Panc1 (cell line): ENCODE data around the gene HERC6. TPM values are rescaled to one million over a fixed set of nuclear protein-coding genes. Genes with fewer than 3 reads are reported as not detected.

Experiments used
- ATAC-seq: fragments of 200-7000 bp; cut with Tn5 transposase; 2 replicates; pipeline ENCODE4 v1.9.1; 2020; ENCODE audit warnings: mild to moderate bottlenecking, moderate library complexity
- BruUV-seq: library from RNA; stranded (reverse); fragments of 400-500 nt; replicated peaks from 2 replicates; lab custom pipeline; 2021; lab: Mats Ljungman, UMichigan
- CTCF ChIA-PET: fragments of 300-600 bp; sonication (Branson Sonifier 250); formaldehyde crosslinking; loops from one replicate; lab custom pipeline; 2022; ENCODE audit warnings: antibody characterized with exemption; lab: Charles Lee
- POLR2A ChIA-PET: fragments of 300-600 bp; sonication (Branson Sonifier 250); formaldehyde crosslinking; loops from one replicate; lab custom pipeline; 2022; ENCODE audit warnings: antibody characterized with exemption; lab: Charles Lee
- DNase-seq: peaks from one replicate; pipeline ENCODE4 v3.0.0-alpha.2; 2010; ENCODE audit warnings: low read depth, low spot score
- H3K27ac ChIP-seq: 2 replicates; pipeline ENCODE4 v1.5.1; 2011; ENCODE audit warnings: mild to moderate bottlenecking, low read length, inconsistent platforms
- H3K27me3 ChIP-seq: fragments of 200-500 bp; sonication (Bioruptor generic); 2 replicates; pipeline ENCODE4 v1.6.0; 2014; ENCODE audit warnings: low read length, inconsistent platforms; ENCODE audit not compliant: control insufficient read depth, insufficient read depth
- H3K36me3 ChIP-seq: fragments of 200-500 bp; sonication (Bioruptor generic); 2 replicates; pipeline ENCODE4 v1.5.1; 2014; ENCODE audit warnings: inconsistent platforms, mild to moderate bottlenecking, low read length, moderate library complexity; ENCODE audit not compliant: control insufficient read depth, insufficient read depth
- H3K4me1 ChIP-seq: 2 replicates; pipeline ENCODE4 v1.5.1; 2011; ENCODE audit warnings: inconsistent platforms, mild to moderate bottlenecking, low read length, moderate library complexity; ENCODE audit not compliant: control insufficient read depth, insufficient read depth
- H3K4me3 ChIP-seq, 2 experiments: 2 replicates each; pipeline ENCODE4 v1.5.1; 2011 to 2012; ENCODE audit warnings: low read depth in 2 of 2, low read length in 2 of 2, mild to moderate bottlenecking in 2 of 2, inconsistent platforms in 1 of 2, moderate library complexity in 1 of 2
- H3K9me3 ChIP-seq: fragments of 200-500 bp; sonication (Bioruptor generic); 2 replicates; pipeline ENCODE4 v1.5.1; 2014; ENCODE audit warnings: low read depth, mild to moderate bottlenecking, inconsistent platforms, low read length, moderate library complexity; ENCODE audit not compliant: control insufficient read depth, insufficient read depth
- CTCF ChIP-seq: fragments of 450-650 bp; IDR thresholded peaks from 2 replicates; pipeline ENCODE4 v1.5.1; 2017; ENCODE audit warnings: mild to moderate bottlenecking
- POLR2AphosphoS5 ChIP-seq: IDR thresholded peaks from 2 replicates; pipeline ENCODE4 v1.6.1; 2012; ENCODE audit warnings: mild to moderate bottlenecking, low read depth, low read length, moderate library complexity
- SIN3A ChIP-seq: IDR thresholded peaks from 2 replicates; pipeline ENCODE4 v1.6.1; 2012; ENCODE audit warnings: low read depth, mild to moderate bottlenecking, low read length, moderate library complexity, borderline replicate concordance; ENCODE audit not compliant: insufficient read depth
- TCF7L2 ChIP-seq: IDR thresholded peaks from 2 replicates; pipeline ENCODE4 v1.6.1; 2011; ENCODE audit warnings: mild to moderate bottlenecking, low read depth, low read length, inconsistent platforms
- in situ Hi-C: cut with HindIII; loops from 2 replicates; pipeline ENCODE4 v1.10.0; 2016; ENCODE audit warnings: low sequenced_read_pairs, low pct_unique_long_range_greater_than_20kb
- intact Hi-C: fragments of 100-400 bp; cut with micrococcal nuclease; formaldehyde crosslinking; loops from one replicate; pipeline ENCODE4 v1.10.0; 2022; ENCODE audit not compliant: unreplicated experiment
- total RNA-seq: library from RNA; stranded (reverse); gene quantifications from one replicate; pipeline ENCODE4 v1.2.1, GENCODE V29; 2021; ENCODE audit not compliant: unreplicated experiment
- TF ChIP-seq, protein P1 (sequence below), 2 experiments: IDR thresholded peaks; 2 replicates each; pipeline ENCODE4 v1.6.1; 2011 to 2012; ENCODE audit warnings: low read depth in 2 of 2, control low read depth in 1 of 2, low read length in 1 of 2, mild to moderate bottlenecking in 1 of 2, moderate library complexity in 1 of 2; ENCODE audit not compliant: insufficient read depth in 1 of 2

Gene HERC6
- total RNA-seq, 1 experiment from 2014 or later: 1.2 TPM

DNA sequence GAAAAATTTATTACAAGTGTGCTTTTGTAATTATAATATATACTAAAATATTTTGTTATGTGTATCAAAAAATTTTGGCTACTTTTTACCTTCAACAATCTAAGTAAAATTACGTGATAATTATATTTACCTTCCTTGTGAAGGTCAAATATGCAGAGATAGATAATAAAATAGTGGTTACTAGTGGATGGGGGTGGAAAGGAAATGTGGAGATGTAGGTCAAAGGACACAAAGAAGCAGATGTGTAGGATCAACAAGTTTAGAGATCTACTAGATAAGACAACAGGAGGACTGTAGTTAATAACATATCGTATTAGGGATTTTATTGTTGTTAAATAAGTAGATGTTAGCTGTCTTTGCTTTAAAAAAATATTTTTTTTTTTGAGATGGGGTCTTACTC is 99.6 kb downstream of the HERC6 start:
- ChIA-PET POLR2A (no interaction called here), CTCF (no interaction called here)
- intact Hi-C loops (no loop called here), in situ Hi-C loops (no loop called here)
- H3K27ac ChIP-seq: no peak overlapping the region
- H3K4me3 ChIP-seq: no peak overlapping the region
- no peaks in the 10 kb centered on the region for H3K4me1 ChIP-seq
- TF ChIP-seq, protein P1, sequence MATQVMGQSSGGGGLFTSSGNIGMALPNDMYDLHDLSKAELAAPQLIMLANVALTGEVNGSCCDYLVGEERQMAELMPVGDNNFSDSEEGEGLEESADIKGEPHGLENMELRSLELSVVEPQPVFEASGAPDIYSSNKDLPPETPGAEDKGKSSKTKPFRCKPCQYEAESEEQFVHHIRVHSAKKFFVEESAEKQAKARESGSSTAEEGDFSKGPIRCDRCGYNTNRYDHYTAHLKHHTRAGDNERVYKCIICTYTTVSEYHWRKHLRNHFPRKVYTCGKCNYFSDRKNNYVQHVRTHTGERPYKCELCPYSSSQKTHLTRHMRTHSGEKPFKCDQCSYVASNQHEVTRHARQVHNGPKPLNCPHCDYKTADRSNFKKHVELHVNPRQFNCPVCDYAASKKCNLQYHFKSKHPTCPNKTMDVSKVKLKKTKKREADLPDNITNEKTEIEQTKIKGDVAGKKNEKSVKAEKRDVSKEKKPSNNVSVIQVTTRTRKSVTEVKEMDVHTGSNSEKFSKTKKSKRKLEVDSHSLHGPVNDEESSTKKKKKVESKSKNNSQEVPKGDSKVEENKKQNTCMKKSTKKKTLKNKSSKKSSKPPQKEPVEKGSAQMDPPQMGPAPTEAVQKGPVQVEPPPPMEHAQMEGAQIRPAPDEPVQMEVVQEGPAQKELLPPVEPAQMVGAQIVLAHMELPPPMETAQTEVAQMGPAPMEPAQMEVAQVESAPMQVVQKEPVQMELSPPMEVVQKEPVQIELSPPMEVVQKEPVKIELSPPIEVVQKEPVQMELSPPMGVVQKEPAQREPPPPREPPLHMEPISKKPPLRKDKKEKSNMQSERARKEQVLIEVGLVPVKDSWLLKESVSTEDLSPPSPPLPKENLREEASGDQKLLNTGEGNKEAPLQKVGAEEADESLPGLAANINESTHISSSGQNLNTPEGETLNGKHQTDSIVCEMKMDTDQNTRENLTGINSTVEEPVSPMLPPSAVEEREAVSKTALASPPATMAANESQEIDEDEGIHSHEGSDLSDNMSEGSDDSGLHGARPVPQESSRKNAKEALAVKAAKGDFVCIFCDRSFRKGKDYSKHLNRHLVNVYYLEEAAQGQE (IDR thresholded peaks at IDR 0.05; ENCODE audit: insufficient read depth in 1 of 2, low read depth in 2 of 2, low read length in 1 of 2): no peak
- no peak for TF ChIP-seq CTCF
- no peak for TF ChIP-seq TCF7L2
- no peak for TF ChIP-seq POLR2AphosphoS5
- TF ChIP-seq SIN3A: no peak
- no peaks in the 10 kb centered on the region for H3K9me3 ChIP-seq
- ATAC-seq (no peak), DNase-seq (no peak)
- H3K27me3 ChIP-seq: no peaks in the 10 kb centered on the region
- no TSS peak for BruUV-seq
- H3K36me3 ChIP-seq: no peaks in the 10 kb centered on the region

GRCh38 chr4:88481537-88481936 is 102.9 kb downstream of the HERC6 start:
- ATAC-seq (no peak), DNase-seq (no peak)
- in situ Hi-C loops: no loop called here
- intact Hi-C loops: no loop called here
- Histone ChIP-seq H3K27me3 (no peaks in the 10 kb centered on the region), H3K9me3 (no peaks in the 10 kb centered on the region), H3K4me1 (no peaks in the 10 kb centered on the region), H3K36me3 (no peaks in the 10 kb centered on the region), H3K4me3 (no peak overlapping the region), H3K27ac (no peak overlapping the region)
- ChIA-PET CTCF (no interaction called here), POLR2A (no interaction called here)
- TF ChIP-seq CTCF (no peak), TCF7L2 (no peak), SIN3A (no peak), POLR2AphosphoS5 (no peak)
- TF ChIP-seq, protein P1 (IDR thresholded peaks at IDR 0.05; ENCODE audit: insufficient read depth in 1 of 2, low read depth in 2 of 2, low read length in 1 of 2): no peak
- no TSS peak for BruUV-seq
